ENCODE results near the gene NCMAP.
"Not testable (repeated sequence)": the region's sequence is repeated elsewhere in the genome, so short reads cannot be mapped to it uniquely, and the experiment has no call there.

NCMAP gene

DNA sequence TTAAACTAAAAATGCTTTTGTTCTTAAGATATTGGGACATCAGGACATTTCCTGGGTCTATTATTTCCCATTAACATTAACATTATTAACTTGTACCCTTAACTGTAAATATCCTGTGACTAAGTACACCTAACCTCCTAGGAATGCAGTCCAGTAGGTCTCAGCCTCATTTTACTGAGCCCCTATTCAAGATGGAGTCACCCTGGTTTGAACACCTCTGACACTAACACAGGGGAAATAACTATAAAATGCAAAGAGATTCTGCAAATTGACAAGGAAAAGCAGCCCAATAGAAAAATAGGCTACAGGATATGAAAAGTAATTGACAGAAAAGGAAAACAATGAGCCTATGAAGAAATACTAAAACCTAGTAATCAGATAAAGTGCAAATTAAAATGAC lies 11.6 kb upstream of the NCMAP start:
- no peak for DNase-seq

DNA sequence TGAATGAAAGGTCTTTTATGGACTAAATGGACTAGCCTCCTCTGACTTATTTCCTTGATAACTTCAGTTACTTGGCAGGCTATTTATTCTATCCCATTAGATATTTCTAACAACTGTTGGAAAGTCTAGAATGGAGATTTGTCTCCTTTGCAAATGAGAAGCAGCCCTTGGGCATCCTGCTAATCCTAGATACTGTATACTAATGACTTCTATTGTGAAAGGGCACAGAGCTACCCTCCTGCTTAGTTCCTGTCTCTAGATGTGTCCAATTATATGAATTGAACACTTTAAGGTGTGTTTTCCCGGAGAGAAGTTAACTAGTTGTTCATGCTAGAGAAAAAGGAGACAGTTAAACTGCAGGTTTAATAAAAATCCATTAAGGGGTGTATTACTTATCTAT lies 10.2 kb upstream of the NCMAP start:
- DNase-seq, result no peak

DNA sequence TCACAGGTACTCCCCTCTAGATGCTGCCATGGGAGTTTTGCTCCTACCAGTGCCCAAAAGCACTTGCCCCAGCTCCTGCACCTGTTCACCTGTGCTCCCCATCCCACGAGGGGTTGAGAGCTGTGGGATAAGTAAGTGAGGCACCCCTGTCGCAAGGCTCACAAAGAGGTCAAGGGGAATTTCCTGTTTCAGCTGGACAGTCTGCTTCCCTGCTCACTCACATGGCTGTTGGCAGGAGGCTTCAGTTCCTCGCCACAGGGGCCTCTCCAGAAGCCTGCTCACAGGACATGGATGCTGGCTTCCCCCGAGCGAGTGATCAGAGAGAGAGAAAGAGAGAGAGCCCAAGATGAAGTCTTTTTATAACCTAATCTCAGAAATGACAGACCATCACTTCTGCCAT lies 8.7 kb upstream of the NCMAP start:
- no peak for DNase-seq

DNA sequence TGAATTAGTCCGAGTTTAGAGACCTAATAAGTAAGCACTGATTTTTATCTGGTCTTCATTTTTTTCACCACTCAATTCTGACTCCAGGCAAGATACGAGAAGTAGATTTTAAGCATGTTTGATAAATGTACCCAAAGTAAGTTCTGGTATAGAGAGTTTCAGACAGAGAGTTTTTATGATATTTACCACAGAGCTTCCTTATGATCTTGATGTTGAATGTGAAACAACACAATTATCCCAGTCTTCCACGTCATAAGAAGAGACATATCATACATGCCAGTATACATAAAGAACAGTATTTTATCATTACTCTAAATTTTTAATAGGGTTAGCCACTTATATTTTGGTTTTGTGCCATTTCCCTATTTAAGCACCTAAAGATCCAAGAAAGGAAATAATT lies 7.8 kb upstream of the NCMAP start:
- DNase-seq, result no peak

DNA sequence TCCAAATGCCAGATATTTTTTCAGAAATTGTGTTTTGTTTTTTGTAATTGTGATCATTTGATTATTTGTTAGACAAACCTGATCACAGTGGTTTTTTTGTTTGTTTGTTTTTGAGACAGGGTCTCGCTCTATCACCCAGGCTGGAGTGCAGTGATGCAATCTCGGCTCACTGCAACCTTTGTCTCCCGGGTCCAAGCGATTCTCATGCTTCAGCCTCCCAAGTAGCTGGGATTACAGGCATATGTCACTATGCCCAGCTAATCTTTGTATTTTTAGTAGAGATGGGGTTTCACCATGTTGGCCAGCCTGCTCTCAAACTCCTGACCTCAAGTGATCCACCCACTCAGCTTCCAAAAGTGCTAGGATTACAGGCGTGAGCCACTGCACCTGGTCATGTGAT lies 6.7 kb upstream of the NCMAP start:
- not testable (repeated sequence) for DNase-seq

DNA sequence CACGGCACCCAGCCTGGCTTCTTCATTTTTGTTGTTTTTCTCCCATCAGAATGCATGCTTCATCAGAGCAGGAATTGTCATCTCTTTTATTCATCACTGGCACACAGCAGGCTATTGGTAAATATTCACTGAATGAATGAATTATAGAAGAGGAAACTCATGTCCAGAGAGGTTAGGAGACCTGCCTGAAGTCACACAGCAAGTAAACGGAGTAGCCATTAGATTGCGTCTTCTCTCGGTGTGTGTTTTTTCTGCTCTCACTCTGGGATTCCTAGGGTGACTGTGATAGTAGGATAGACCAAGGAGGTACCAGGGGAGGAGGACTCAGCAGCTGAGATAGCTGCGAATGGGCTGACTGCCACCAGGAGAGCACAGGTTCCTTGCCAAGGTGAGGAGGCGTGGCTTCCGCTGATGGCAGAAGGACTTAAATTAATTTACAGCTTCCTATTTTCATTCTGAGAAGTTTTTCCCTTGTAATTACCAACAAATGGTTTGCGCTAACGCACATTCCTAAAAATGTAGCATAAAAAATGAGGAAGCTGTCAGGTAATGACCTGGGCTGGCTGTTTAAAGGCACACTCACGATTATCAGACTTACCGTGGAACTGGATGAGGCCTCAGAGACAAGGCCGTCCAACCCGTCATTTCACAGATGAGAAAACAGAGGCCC lies 4.5 kb upstream of the NCMAP start:
- no peak for DNase-seq

DNA sequence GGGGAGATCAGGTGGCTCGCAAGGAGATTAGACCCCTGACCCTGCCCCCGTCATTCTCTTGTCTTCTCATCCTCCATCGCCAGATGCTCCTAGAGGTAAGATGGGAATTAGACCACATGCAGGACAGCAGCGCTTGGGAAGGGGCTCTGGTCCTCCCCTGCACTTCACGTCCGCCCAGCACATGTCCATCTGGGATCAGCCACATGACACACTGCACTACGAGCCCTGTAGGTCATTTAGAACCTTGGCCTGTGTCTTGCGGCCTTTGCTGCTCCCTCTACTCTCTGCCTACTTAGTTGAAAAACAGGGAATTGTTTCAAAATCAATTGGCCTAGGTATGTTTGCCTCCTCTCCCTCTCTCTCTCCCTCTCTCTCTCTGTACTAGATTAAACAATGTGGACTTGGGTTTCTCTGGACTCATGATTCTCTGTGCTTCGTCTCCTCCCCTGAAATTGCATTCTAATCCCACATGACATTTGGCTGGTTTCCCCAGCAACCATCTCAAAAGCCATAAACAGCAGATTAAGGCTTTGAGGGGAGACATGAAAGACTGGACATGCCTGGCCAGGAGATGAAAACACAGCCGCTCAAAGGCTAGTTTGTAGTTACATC lies 3.8 kb upstream of the NCMAP start:
- DNase-seq, result peak; percentile 29

DNA sequence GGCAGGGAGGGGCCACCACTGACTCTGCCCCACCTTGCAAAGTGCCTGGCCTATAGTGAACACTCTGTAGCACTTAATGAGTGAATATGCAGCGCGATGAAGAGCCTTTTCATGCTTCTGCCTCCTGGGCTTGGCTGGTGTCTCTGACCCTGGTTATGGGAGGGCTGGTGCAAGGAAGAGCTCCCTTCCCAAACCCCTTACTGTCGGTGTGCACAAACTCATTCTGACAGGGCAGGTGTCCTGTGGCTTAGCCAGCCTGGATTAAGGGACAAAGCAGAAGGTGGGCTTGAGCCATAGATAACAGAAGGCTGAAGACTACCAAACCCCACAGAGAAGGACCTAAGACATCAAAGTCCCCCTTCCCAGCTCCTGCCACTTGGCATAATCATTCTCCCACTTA lies 2.0 kb upstream of the NCMAP start:
- DNase-seq, result no peak

DNA sequence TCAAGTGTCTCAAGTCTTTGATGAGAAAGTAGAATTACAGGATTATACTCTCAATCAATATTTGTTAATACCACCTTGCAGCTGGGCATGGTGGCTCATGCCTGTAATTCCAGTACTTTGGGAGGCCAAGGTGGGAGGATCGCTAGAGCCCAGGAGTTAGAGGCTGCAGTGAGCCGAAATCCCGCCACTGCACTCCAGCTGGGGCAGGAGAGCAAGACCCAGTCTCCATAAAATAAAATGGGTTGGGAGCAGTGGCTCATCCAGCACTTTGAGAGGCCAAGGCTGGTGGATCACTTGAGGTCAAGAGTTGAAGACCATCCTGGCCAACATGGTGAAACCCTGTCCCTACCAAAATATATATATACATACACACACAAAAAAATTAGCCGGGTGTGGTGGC lies 1.2 kb upstream of the NCMAP start:
- no peak for DNase-seq

DNA sequence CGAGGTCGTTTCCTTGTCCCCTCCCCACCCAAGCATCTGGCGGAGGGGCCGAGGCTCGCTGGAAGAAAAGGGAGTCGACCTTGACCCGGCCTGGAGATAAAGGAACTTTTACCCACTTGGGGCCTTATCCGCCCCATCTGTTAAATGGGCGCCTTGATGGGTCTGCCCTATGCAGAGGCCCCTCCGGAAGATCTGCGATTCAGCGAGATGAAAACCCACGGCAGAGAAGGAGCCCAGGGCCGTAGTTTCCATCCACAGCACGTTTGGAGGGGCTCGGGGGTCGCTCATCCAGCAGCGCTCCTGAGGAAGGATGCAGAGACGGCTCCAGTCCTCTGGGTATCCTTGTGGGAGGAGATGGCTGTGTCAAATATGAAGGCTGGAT lies 518 bp downstream of the NCMAP start:
- no peak for DNase-seq

DNA sequence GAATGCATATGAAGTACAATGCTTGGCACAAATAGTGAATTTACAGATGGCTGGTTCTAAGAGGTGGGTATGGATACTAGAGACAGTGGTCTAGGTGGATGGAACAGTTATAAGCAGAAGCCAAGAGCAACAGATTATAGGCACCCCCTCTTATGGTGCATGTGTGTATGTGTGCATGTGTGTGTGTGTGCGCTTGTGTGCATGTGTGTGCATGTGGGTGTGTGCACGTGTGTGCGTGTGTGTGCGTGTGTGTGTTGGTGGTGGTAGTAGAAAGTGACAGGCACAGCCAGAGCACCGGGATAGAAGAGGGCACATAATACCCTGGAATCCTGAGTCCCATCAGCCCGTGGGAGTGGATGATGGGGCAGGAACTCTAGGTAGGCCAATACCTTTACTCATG lies 1.3 kb downstream of the NCMAP start:
- no peak for DNase-seq

DNA sequence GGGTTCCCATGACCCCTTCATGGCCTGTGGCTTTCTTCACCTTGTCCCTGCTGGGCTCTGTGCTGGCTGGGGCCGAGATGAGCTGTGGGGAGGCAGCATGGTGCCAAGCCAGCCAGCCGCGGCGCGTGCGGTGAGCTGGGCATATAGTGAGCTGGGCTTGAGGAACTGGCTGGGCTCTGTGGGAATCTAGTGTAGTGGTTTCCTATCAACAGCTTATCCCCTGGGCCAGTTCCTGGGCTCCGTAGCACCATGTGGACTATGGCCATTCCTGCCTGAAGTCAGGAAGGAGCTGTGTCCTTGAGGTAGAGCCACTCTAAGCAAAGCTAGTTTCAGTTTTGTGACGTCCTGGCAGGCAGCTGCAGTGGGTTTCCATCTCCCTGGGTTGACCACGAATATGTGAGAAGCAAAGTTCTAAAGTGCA lies 1.8 kb downstream of the NCMAP start:
- no peak for DNase-seq

DNA sequence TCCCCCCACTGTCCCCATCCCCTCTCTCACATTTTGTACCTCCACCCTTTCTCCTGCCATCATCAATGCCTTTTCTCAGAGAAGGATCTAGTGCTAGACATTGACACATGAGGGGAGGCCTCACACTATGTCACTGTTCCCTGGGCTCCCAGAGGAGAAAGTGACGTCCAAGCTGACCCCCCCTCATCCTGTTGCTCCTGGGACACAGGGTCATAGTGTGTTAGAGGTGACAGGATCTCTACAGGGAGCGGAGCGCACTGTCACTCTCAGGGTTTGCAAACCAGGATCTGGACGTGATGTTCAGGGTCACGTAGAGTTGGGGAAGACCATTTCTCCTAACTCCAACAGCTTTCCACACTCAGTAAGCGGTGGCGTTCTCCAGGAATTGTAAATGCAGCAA lies 2.6 kb downstream of the NCMAP start:
- no peak for DNase-seq

DNA sequence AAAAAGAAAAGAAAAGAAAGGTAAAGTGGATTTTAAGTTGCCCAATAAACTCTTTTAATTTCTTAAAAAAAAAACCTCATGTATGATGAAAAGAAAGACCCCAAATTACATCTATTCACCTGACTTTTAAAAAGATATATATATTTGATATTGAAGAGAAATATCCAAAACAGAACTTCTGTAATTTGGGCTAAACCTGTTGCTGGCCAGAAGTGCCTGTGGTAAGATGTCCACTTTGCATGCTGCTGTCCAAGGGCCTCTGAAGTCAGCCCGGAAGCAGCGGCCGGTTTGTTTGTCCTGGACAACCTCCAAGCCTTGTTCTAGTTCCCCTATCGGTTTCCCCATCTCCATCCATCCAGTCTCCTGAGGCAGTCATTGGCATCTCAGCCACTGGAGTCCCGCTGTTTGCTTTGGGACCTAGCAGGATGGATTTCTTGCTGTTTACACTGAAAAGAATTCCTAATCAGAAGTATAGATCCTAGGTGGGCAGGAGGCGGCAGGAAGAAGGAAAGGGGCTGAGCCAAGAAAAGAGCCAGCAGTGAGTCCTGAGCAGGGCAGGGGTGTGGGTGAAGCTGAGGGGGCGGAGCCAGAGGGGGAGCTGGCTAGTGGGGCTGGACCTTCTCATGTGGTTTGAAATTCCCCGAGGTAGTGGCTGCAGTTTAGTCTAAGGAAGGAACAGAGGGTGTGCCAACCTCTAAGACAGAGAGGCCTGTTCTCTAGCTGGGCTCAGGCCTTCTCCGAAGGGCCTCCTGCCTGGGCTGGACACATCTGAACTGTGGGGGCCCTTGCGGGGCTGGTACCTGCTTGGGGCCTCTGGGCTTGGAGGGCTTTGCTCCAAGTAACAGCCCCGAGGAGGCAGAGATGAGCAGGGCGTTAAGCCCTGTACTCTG lies 3.3 kb downstream of the NCMAP start:
- DNase-seq, result peak; percentile 48

DNA sequence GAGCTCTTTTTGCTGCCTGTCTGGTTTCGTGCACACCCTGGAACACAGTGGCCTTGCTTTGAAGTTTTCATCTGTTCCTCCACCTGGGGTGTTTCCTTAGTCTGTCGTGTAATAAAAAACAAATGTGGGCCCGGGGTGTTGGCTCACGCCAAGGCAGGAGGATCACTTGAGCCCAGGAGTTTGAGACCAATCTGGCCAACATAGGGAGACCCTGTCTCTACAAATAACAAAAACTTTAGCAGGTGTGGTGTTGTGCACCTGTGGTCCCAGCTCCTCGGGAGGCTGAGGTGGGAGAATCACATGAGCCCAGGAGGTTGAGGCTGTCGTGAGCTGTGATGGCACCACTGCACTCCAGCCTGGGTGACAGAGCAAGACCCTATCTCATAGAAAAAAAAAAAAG lies 4.5 kb downstream of the NCMAP start:
- no peak for DNase-seq

DNA sequence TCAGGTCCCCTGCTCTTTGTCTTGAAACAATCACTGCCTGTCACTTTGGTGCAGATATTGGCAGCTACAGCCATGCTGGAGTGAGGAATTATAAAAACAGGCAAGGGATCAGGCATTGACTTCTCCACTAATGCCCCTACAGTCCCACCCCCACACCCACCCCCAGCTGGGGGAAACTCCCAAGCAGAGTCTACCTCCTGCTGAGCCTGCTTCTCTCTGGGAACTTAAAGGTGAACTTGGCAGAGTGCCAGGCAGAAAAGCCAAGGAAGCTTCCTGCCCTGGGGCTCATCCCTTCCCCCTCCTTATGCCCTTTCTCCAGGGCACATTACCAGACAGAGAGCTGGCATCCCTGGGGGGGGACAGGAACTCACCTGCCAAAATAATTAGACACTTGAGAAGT lies 6.7 kb downstream of the NCMAP start:
- no peak for DNase-seq

DNA sequence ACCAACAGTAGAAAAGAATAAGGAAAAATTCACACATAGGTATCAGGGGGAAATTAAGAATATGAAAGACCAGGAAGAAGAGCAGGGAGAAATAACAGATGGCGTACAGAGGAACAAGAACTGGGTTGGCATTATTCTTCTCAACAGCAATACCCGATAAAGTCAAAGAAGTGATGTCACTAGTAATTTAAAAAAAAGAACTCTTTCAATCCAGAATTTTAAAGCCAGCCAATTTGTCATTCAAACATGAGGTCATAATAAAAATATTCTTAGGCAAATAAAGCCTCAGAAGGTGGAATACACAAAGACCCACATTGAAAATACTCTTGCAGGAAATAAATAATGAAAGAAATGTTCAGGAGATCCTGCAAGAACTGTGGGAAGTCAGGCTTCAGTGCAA lies 8.8 kb downstream of the NCMAP start:
- no peak for DNase-seq

DNA sequence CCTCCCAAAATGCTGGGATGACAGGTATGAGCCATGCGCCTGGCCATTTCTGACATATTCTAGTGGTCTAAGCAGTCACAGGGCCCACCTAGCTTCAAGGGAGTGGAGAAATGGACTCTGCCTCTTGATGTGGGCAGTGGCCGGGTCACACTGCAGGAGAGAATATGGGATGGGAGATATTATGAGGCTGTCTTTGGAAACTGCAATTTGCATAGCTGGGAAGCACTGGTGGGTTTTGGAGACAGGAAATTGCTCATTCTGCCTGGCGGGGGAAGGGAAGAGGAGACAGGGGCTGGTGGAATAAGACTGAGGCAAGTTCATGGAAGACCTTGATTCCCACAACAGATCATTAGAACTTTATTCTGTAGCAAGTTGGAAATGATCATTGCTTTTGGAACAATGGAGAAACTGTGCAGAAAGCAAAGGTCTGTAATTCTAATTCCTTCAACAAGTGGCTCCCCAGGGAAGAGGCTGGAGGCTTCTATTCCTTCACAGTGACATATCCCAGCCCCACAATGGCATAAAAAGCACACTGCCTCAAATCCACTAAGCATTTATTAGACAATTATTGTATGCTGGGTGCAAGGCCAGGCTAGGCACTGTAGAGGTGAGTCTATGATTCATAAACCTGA lies 10.5 kb downstream of the NCMAP start:
- DNase-seq, result no peak

DNA sequence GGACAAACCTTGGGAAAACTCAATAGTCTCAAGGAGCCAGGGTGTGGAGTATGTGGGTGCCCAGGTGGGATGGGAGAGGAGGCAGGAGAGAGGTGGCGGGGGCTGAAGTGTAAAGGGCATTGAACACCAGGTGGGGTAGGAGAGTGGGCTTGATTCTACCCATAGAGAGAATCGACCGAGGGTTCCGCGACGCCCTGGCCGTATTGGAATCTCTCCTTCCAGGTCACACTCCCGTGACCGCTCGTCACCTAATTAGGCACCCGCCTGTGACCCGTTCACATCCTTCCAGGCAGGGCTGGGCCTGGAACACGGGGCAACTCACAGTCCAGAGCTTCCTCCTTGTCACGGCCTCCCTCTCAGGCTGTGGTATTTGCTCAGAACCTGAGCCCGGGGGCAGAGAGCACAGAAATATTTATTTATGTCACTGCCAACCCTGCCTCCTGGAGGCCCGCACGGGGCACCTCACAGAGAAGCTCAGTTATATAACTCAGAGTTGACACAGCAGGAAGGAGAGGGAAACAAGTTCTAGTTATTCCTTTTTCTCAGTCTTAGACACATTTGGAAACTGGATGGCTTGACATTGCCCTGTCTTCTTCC lies 12.0 kb downstream of the NCMAP start:
- peak; percentile 35 for DNase-seq

DNA sequence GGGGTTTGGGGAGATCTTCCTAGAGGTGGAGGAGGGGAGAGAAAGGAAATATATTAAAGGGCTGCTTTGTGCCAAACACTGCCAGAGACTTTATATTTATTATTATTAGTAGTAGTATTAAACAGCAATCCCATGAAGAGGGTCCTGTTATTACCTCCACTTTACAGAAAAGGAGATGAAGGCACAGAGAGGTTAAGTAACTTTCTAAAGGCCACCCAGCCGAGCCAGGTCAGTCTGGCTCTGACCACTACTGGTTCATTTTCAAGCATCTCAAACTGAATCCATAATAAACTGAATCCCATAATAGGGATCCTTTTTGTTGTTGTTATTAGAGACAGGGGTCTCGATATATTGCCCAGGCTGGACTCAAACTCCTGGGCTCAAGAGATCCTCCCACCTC lies 12.6 kb downstream of the NCMAP start:
- DNase-seq, result no peak

DNA sequence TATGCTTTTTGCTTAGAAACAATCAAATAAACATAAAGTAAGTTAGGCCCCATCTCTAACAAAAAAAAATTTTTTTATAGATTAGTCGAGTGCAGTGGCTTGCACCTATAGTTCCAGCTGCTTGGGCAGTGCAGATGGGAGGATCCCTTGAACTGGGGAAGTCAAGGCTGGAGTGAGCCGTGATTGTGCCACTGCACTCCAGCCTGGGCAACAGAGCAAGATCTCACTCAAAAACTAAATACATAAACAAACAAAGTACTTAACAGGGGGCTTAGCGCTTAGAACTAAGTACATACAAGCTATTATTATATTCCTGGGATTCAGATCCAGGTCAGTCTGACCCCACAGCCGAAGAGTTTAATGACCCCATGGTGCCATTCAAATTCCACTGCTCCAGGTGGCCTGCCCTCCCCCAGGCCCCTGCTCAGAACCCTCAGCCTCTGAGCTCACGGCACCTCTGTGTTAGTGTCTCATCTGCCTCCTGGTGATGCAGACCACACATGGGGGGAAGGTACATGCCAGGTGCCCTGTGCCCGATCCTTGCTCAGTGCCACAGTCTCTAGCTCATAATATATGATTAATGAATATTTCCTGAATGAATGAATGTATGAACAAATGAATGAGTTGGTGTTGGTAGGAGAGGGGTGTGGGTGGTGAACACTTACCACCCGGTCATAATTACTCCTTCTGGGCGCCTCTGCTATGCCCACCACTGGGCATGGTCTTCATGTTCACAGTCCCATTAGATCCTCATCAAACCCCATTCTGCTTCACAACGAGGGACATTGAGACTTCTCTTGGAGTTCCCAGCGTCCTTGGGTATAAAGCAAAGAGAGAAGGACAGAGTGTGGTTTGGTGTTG lies 14.6 kb downstream of the NCMAP start:
- no peak for DNase-seq

DNA sequence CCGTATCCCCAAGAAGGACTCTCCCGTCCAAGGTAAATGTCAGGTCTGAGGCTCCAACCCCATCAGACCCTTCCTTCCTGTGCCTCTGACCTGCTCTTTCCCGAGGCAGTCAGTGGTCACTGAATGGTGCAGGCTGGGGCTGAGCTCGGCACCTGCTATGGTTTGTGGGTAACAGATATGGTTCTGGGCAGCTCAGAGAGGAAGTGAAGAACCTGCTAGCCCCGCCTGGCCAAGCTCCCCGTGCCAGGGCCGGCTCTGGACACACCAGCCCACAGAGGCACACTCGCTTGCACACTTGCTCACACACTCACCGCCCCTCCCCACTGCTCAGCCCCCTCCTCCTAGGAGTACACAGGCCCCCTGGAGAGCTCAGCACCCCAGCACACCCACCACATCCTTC lies 16.4 kb downstream of the NCMAP start:
- no peak for DNase-seq

Measured in right hindlimb (tissue), 1 donor.